ENCODE data around the gene SPATS2. TPM values are rescaled to one million over a fixed set of nuclear protein-coding genes. Genes with fewer than 3 reads are reported as not detected.
A peak's percentile ranks its signal among the peaks of the same experiment; 100 is the strongest.

Gene SPATS2
- polyA plus RNA-seq, 1 of the 3 experiments (the other 2 are of a cell fraction): 72.9 TPM

DNA sequence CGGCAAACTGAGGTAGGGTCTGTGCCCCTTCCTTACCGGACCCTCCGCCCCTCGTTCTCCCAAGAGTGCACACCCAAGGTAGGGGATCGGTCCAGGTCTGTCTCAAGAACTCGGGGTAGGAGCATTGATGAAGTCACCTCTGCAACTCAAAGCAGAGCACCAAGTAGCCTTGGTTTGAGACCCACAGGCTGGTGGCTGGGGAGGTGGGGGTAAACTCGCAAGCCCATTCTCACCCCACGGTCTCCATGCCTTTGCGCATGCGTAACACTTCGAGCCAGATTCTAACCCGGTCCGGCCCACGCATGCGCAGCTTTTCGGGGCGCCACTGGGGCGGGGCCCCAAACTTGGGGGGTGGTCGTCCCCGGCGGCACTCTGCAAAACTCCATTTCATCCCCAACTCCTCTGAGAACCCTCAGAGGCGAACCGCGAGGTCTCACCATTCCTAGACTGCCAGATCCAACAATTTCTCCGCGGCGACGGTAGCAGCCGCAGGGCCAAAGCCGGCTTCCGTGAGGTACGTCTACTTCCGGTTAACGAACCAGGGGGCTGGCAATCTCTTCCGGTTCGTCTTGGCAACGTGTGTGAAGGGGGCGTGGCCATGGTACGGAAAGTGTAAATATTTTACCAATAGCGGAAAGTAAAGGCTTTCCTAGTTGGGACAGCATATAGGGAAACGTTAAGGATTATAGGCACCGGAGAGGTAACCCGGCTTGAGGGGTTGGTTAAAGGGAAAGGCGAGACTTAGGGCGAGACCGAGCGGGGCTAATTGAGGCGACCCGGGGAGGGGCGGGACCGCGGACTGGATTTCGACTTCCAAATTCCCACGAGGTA, 200.6 kb downstream of the SPATS2 start, which contains the start of gene MCRS1 (continued):
- TF ChIP-seq, protein P1, sequence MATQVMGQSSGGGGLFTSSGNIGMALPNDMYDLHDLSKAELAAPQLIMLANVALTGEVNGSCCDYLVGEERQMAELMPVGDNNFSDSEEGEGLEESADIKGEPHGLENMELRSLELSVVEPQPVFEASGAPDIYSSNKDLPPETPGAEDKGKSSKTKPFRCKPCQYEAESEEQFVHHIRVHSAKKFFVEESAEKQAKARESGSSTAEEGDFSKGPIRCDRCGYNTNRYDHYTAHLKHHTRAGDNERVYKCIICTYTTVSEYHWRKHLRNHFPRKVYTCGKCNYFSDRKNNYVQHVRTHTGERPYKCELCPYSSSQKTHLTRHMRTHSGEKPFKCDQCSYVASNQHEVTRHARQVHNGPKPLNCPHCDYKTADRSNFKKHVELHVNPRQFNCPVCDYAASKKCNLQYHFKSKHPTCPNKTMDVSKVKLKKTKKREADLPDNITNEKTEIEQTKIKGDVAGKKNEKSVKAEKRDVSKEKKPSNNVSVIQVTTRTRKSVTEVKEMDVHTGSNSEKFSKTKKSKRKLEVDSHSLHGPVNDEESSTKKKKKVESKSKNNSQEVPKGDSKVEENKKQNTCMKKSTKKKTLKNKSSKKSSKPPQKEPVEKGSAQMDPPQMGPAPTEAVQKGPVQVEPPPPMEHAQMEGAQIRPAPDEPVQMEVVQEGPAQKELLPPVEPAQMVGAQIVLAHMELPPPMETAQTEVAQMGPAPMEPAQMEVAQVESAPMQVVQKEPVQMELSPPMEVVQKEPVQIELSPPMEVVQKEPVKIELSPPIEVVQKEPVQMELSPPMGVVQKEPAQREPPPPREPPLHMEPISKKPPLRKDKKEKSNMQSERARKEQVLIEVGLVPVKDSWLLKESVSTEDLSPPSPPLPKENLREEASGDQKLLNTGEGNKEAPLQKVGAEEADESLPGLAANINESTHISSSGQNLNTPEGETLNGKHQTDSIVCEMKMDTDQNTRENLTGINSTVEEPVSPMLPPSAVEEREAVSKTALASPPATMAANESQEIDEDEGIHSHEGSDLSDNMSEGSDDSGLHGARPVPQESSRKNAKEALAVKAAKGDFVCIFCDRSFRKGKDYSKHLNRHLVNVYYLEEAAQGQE (IDR thresholded peaks at IDR 0.05; ENCODE audit: low read depth, low read length): 0 out of 2 replicates have a peak, but pooled peaks have one; percentile 19
- TF ChIP-seq, protein P2, sequence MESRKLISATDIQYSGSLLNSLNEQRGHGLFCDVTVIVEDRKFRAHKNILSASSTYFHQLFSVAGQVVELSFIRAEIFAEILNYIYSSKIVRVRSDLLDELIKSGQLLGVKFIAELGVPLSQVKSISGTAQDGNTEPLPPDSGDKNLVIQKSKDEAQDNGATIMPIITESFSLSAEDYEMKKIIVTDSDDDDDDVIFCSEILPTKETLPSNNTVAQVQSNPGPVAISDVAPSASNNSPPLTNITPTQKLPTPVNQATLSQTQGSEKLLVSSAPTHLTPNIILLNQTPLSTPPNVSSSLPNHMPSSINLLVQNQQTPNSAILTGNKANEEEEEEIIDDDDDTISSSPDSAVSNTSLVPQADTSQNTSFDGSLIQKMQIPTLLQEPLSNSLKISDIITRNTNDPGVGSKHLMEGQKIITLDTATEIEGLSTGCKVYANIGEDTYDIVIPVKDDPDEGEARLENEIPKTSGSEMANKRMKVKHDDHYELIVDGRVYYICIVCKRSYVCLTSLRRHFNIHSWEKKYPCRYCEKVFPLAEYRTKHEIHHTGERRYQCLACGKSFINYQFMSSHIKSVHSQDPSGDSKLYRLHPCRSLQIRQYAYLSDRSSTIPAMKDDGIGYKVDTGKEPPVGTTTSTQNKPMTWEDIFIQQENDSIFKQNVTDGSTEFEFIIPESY (IDR thresholded peaks at IDR 0.05; ENCODE audit: borderline replicate concordance, low read depth): no peak
- TF ChIP-seq FOSL2 (IDR thresholded peaks at IDR 0.05; ENCODE audit: borderline replicate concordance, low read depth) (no peak), RAD21 (IDR thresholded peaks at IDR 0.05; ENCODE audit: low read length) (no peak), RFX5 (IDR thresholded peaks at IDR 0.05; ENCODE audit: low read length) (no peak)

DNA sequence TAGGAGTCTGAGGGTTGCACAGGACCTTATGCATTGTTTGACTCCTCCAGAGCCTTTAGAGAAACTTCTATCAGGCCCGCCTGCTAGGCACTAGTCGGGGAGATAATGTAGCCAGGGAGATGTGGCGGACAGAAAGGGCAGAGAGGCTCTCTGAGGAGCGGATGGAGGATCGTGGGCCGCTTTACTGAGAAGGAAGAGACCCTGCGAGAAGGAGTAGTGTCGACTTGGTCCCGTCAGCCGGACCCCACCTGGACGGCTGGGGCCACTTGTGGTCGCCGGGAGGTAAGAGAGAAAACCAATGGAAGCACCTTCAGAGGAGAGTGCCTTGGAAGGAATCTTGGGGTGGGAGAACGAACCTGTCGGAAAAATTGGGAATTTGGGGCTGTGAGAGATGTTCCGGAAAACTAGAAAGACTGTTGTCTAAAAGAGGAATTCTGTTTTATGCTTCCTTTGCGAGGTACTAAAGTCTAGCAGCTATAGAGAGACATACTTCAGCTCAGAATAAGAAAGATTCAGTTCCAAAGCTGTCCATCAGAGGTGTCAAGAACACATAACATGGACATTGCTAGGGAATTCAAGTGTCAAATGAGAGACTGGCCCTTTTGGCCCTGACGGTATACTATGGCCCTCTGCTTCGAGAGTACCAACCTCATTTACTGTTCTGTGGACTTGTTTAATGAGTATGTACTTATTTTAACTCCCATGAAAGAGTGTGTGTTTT, 201.3 kb downstream of the SPATS2 start:
- 2% methylated on average over 18 of the region's 19 CpGs for WGBS (ENCODE audit: low lambda C conversion rate)
- TF ChIP-seq MAX (IDR thresholded peaks at IDR 0.05; ENCODE audit: low read depth) (no peak), RFX5 (IDR thresholded peaks at IDR 0.05; ENCODE audit: low read length) (no peak), CHD2 (IDR thresholded peaks at IDR 0.05; ENCODE audit: low read length, partially characterized antibody) (no peak), FOXM1 (IDR thresholded peaks at IDR 0.05; ENCODE audit: low read depth) (no peak), TAF1 (IDR thresholded peaks at IDR 0.05; ENCODE audit: borderline replicate concordance, low read depth, low read length) (no peak), FOSL2 (IDR thresholded peaks at IDR 0.05; ENCODE audit: borderline replicate concordance, low read depth) (no peak), EP300 (IDR thresholded peaks at IDR 0.05; ENCODE audit: borderline replicate concordance in 1 of 2, low read depth in 1 of 2, low read length in 1 of 2) (no peak), ELF1 (IDR thresholded peaks at IDR 0.05) (no peak), GATA2 (CRISPR knock-in tag; IDR thresholded peaks at IDR 0.05) (no peak), SIN3A (IDR thresholded peaks at IDR 0.05; ENCODE audit: borderline replicate concordance, low read depth, low read length) (no peak), RAD21 (IDR thresholded peaks at IDR 0.05; ENCODE audit: low read length) (no peak)
- TF ChIP-seq, protein P1 (IDR thresholded peaks at IDR 0.05; ENCODE audit: low read depth, low read length): no peak
- TF ChIP-seq, protein P3, sequence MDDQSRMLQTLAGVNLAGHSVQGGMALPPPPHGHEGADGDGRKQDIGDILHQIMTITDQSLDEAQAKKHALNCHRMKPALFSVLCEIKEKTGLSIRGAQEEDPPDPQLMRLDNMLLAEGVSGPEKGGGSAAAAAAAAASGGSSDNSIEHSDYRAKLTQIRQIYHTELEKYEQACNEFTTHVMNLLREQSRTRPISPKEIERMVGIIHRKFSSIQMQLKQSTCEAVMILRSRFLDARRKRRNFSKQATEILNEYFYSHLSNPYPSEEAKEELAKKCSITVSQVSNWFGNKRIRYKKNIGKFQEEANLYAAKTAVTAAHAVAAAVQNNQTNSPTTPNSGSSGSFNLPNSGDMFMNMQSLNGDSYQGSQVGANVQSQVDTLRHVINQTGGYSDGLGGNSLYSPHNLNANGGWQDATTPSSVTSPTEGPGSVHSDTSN (IDR thresholded peaks at IDR 0.05): no peak
- TF ChIP-seq, protein P4, sequence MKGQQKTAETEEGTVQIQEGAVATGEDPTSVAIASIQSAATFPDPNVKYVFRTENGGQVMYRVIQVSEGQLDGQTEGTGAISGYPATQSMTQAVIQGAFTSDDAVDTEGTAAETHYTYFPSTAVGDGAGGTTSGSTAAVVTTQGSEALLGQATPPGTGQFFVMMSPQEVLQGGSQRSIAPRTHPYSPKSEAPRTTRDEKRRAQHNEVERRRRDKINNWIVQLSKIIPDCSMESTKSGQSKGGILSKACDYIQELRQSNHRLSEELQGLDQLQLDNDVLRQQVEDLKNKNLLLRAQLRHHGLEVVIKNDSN (IDR thresholded peaks at IDR 0.05; ENCODE audit: borderline replicate concordance, low read depth): no peak

More for the DNA sequence above, 201.3 kb downstream of the SPATS2 start:
- Histone ChIP-seq H3K79me2 (ENCODE audit: insufficient read depth) (peaks cover 81% of the 10 kb centered on the region), H3K9me3 (no peaks in the 10 kb centered on the region), H4K20me1 (ENCODE audit: insufficient read depth) (no peaks in the 10 kb centered on the region), H3K27me3 (ENCODE audit: insufficient read depth) (no peaks in the 10 kb centered on the region), H3K4me2 (peak overlapping the region; percentile 93), H2AFZ (ENCODE audit: low read depth) (peak overlapping the region; percentile 94), H3K36me3 (replicated peaks in 1 of 2; ENCODE audit: control insufficient read depth in 1 of 2, insufficient read depth in 2 of 2, low read length in 1 of 2) (peaks cover 2 to 27% of the 10 kb centered on the region in 2 experiments), H3K4me1 (ENCODE audit: control insufficient read depth in 1 of 2, insufficient read depth in 2 of 2, low read depth in 1 of 2, low read length in 1 of 2) (peaks cover 7 to 14% of the 10 kb centered on the region in 2 experiments; a peak in 3 of 4 replicates), H3K9ac (peak overlapping the region; percentile 92), H3F3A (replicated peaks; ENCODE audit: insufficient read depth) (no peaks in the 10 kb centered on the region), H3K27ac (ENCODE audit: low read depth in 2 of 2, low read length in 1 of 2) (peak overlapping the region; percentile 85 to 95), H3K4me3 (ENCODE audit: low read depth in 2 of 2, low read length in 1 of 2) (peak overlapping the region; percentile 90 to 99), H3K9me2 (no peaks in the 10 kb centered on the region)
- CTCF ChIA-PET: interaction anchor here (1.5 kb wide), 1 partner anchor 237 kb away, joined by 4 read pairs; no protein-coding TSS in a partner anchor
- POLR2A ChIA-PET: no interaction called here
- peak; percentile 39 for DNase-seq
